Activated CD8-positive, alpha-beta memory T cell treated with anti-CD3 and anti-CD28 coated beads for 48 hours (primary cell): ENCODE measurements around the gene GDI1.

Experiments used
- DNase-seq, 3 experiments: peaks; one replicate each; pipeline ENCODE4 v3.0.0-alpha.2; 2020; ENCODE audit warnings: low read depth in 2 of 3, low spot score in 2 of 3

GDI1 gene

GRCh38 chrX:154459832-154460231 lies 22.9 kb downstream of the GDI1 start:
- no peak for DNase-seq

GRCh38 chrX:154460326-154460725 lies 23.4 kb downstream of the GDI1 start:
- DNase-seq = no peak

- no peak for DNase-seq
Observed at GRCh38 chrX:154462396-154462795, 25.4 kb downstream of the GDI1 start.

GRCh38 chrX:154463611-154464220 lies 26.8 kb downstream of the GDI1 start:
- no peak for DNase-seq

GRCh38 chrX:154464806-154465365 lies 27.9 kb downstream of the GDI1 start:
- DNase-seq = no peak

GRCh38 chrX:154465601-154466000 lies 28.6 kb downstream of the GDI1 start:
- no peak for DNase-seq

GRCh38 chrX:154466036-154466435 lies 29.1 kb downstream of the GDI1 start:
- DNase-seq = no peak

GRCh38 chrX:154466907-154467306 lies 30.0 kb downstream of the GDI1 start:
- no peak for DNase-seq

GRCh38 chrX:154467556-154467955 lies 30.6 kb downstream of the GDI1 start:
- no peak for DNase-seq

- no peak for DNase-seq
Observed at GRCh38 chrX:154468217-154468616, 31.3 kb downstream of the GDI1 start.

GRCh38 chrX:154469114-154469513 lies 32.2 kb downstream of the GDI1 start:
- no peak for DNase-seq

GRCh38 chrX:154469880-154470279 lies 32.9 kb downstream of the GDI1 start:
- no peak for DNase-seq

- no peak for DNase-seq
Observed at GRCh38 chrX:154470434-154470833, 33.5 kb downstream of the GDI1 start.

GRCh38 chrX:154470914-154471568 lies 34.1 kb downstream of the GDI1 start:
- DNase-seq = no peak

- DNase-seq = no peak
Observed at GRCh38 chrX:154471839-154472684, 35.1 kb downstream of the GDI1 start.

GRCh38 chrX:154472685-154473632 lies 36.0 kb downstream of the GDI1 start:
- no peak for DNase-seq

GRCh38 chrX:154473683-154474082 lies 36.7 kb downstream of the GDI1 start:
- no peak for DNase-seq

- DNase-seq = no peak
Observed at GRCh38 chrX:154476821-154477220, 39.9 kb downstream of the GDI1 start.

GRCh38 chrX:154477891-154478477 lies 41.0 kb downstream of the GDI1 start:
- no peak for DNase-seq
